GM19438 (cell line): ENCODE data around the gene STX16.
"Not testable (repeated sequence)": the region's sequence is repeated elsewhere in the genome, so short reads cannot be mapped to it uniquely, and the experiment has no call there.

Experiments used
- ATAC-seq: cut with Tn5 transposase; IDR thresholded peaks from one replicate; pipeline ENCODE4 v1.9.1; 2021; ENCODE audit warnings: low read depth; ENCODE audit not compliant: unreplicated experiment

Gene STX16

GRCh38 chr20:58718729-58719128 lies 67.6 kb downstream of the STX16 start:
- ATAC-seq: no peak

- ATAC-seq: no peak
Measured at GRCh38 chr20:58719258-58719657, 68.2 kb downstream of the STX16 start.

GRCh38 chr20:58719971-58720371 lies 68.9 kb downstream of the STX16 start:
- no peak for ATAC-seq

- no peak for ATAC-seq
Measured at GRCh38 chr20:58720890-58721289, 69.8 kb downstream of the STX16 start.

GRCh38 chr20:58721951-58722778 lies 71.1 kb downstream of the STX16 start:
- no peak for ATAC-seq

GRCh38 chr20:58722877-58723627 lies 72.0 kb downstream of the STX16 start:
- no peak for ATAC-seq

GRCh38 chr20:58723628-58723984 lies 72.5 kb downstream of the STX16 start:
- ATAC-seq: no peak

GRCh38 chr20:58726156-58726555 lies 75.1 kb downstream of the STX16 start:
- ATAC-seq: not testable (repeated sequence)
